WTC11 (cell line): Measurements from ENCODE around the gene GARRE1. TPM values are rescaled to one million over a fixed set of nuclear protein-coding genes. Genes with fewer than 3 reads are reported as not detected.

Source experiments
- ATAC-seq: fragments of 200-7000 bp; cut with Tn5 transposase; 2 replicates; pipeline ENCODE4 v1.10.0; 2021; ENCODE audit warnings: mild to moderate bottlenecking, moderate library complexity
- CTCF ChIA-PET: fragments of 300-600 bp; sonication (Branson Sonifier 250); formaldehyde crosslinking; loops from one replicate; lab custom pipeline; 2021; ENCODE audit warnings: antibody characterized with exemption; lab: Charles Lee
- POLR2A ChIA-PET: fragments of 350-600 bp; sonication (Branson Sonifier 250); formaldehyde crosslinking; loops from one replicate; lab custom pipeline; 2021; ENCODE audit warnings: antibody characterized with exemption; lab: Charles Lee
- DNase-seq: peaks from one replicate; pipeline ENCODE4 v3.0.0; 2021; ENCODE audit warnings: low spot score
- H3K27ac Mint-ChIP-seq: 2 replicates; pipeline ENCODE4 v1.8.0; 2021; ENCODE audit warnings: mixed read lengths
- H3K27me3 Mint-ChIP-seq: 2 replicates; pipeline ENCODE4 v1.8.0; 2021; ENCODE audit warnings: low read depth, mild to moderate bottlenecking, moderate library complexity, mixed read lengths
- H3K36me3 Mint-ChIP-seq: 2 replicates; pipeline ENCODE4 v1.8.0; 2021; ENCODE audit warnings: mixed read lengths
- H3K4me1 Mint-ChIP-seq: 2 replicates; pipeline ENCODE4 v1.8.0; 2022; ENCODE audit warnings: mixed read lengths
- H3K4me3 Mint-ChIP-seq: 2 replicates; pipeline ENCODE4 v1.8.0; 2021; ENCODE audit warnings: mild to moderate bottlenecking, moderate library complexity, mixed read lengths
- H3K9me3 Mint-ChIP-seq: 2 replicates; pipeline ENCODE4 v1.8.0; 2021; ENCODE audit warnings: mixed read lengths
- CREM ChIP-seq: sonication (generic); formaldehyde crosslinking; IDR thresholded peaks from 2 replicates; pipeline ENCODE4 v1.8.1; 2022; ENCODE audit warnings: mild to moderate bottlenecking, missing genetic modification reagents, moderate library complexity
- ELF4 ChIP-seq: sonication (generic); formaldehyde crosslinking; IDR thresholded peaks from 2 replicates; pipeline ENCODE4 v1.8.1; 2022; ENCODE audit warnings: low read depth, mild to moderate bottlenecking, moderate library complexity, missing genetic modification reagents
- FOXP1 ChIP-seq: sonication (generic); formaldehyde crosslinking; IDR thresholded peaks from 2 replicates; pipeline ENCODE4 v1.8.0; 2022; ENCODE audit warnings: missing genetic modification reagents, mild to moderate bottlenecking, moderate library complexity, borderline replicate concordance
- SMAD4 ChIP-seq: sonication (generic); formaldehyde crosslinking; IDR thresholded peaks from 2 replicates; pipeline ENCODE4 v1.8.0; 2022; ENCODE audit warnings: mild to moderate bottlenecking, missing genetic modification reagents
- ZBTB21 ChIP-seq: sonication (generic); formaldehyde crosslinking; IDR thresholded peaks from 2 replicates; pipeline ENCODE4 v1.8.1; 2023; ENCODE audit warnings: mild to moderate bottlenecking, missing genetic modification reagents, borderline replicate concordance
- ZNF219 ChIP-seq: sonication (generic); formaldehyde crosslinking; IDR thresholded peaks from 2 replicates; pipeline ENCODE4 v1.8.0; 2023; ENCODE audit warnings: missing genetic modification reagents, mild to moderate bottlenecking, borderline replicate concordance
- total RNA-seq: library from RNA; stranded (reverse); gene quantifications from 3 replicates; pipeline ENCODE4 v1.2.3, GENCODE V29; 2021
- TF ChIP-seq, protein P1 (sequence below): sonication (generic); formaldehyde crosslinking; IDR thresholded peaks from 2 replicates; pipeline ENCODE4 v1.8.1; 2022; ENCODE audit warnings: low read depth, mild to moderate bottlenecking, moderate library complexity, missing genetic modification reagents, borderline replicate concordance
- TF ChIP-seq, protein P2 (sequence below): sonication (generic); formaldehyde crosslinking; IDR thresholded peaks from 2 replicates; pipeline ENCODE4 v1.8.1; 2023; ENCODE audit warnings: mild to moderate bottlenecking, missing genetic modification reagents, borderline replicate concordance
- TF ChIP-seq, protein P3 (sequence below): sonication (generic); formaldehyde crosslinking; IDR thresholded peaks from 2 replicates; pipeline ENCODE4 v1.8.1; 2023; ENCODE audit warnings: mild to moderate bottlenecking, missing genetic modification reagents, moderate library complexity
- TF ChIP-seq, protein P4 (sequence below): sonication (generic); formaldehyde crosslinking; IDR thresholded peaks from 2 replicates; pipeline ENCODE4 v1.8.0; 2022; ENCODE audit warnings: missing genetic modification reagents
- TF ChIP-seq, protein P5 (sequence below): sonication (generic); formaldehyde crosslinking; IDR thresholded peaks from 2 replicates; pipeline ENCODE4 v1.8.0; 2022; ENCODE audit warnings: mild to moderate bottlenecking, missing genetic modification reagents

Gene GARRE1
- total RNA-seq, 1 experiment from 2014 or later = 16.7 TPM

DNA sequence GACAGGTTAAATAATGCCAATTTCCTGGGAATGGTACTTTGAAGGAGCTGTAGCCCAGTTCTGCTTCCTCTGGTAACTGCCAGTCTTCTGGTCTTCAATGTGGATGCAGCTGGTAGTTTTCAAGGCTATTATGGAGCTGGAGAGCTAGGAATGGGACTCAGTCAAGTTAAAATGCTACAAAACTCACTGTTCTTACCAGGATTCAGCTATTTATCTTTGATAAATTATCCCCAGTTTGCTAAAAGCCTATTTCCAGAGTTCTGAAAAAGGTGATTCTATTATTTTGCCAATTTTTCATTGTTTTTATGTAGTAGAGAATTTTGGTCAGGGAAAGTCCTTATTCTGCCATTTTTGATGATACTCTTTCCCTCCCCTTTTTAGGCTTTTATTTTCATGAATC lies 40.7 kb downstream of the GARRE1 start:
- no peak for ATAC-seq
- TF ChIP-seq ELF4 (no peak), ZNF219 (CRISPR knock-in tag) (no peak), FOXP1 (CRISPR knock-in tag) (no peak), CREM (CRISPR knock-in tag) (no peak)
- TF ChIP-seq, protein P1, sequence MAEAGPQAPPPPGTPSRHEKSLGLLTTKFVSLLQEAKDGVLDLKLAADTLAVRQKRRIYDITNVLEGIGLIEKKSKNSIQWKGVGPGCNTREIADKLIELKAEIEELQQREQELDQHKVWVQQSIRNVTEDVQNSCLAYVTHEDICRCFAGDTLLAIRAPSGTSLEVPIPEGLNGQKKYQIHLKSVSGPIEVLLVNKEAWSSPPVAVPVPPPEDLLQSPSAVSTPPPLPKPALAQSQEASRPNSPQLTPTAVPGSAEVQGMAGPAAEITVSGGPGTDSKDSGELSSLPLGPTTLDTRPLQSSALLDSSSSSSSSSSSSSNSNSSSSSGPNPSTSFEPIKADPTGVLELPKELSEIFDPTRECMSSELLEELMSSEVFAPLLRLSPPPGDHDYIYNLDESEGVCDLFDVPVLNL (CRISPR knock-in tag) = no peak
- TF ChIP-seq, all 79 proteins: peak for 0
- DNase-seq = no peak
- ChIA-PET CTCF (interaction anchor here (0.8 kb wide), 1 partner anchor 54 kb away, joined by 3 read pairs; no protein-coding TSS in a partner anchor), POLR2A (no interaction called here)
- Mint-ChIP-seq H3K9me3 (no peaks in the 10 kb centered on the region), H3K27ac (no peak overlapping the region), H3K4me3 (no peak overlapping the region), H3K27me3 (no peaks in the 10 kb centered on the region), H3K4me1 (no peaks in the 10 kb centered on the region), H3K36me3 (0 out of 2 replicates have a peak, but pooled peaks cover 2% of the 10 kb centered on the region)

DNA sequence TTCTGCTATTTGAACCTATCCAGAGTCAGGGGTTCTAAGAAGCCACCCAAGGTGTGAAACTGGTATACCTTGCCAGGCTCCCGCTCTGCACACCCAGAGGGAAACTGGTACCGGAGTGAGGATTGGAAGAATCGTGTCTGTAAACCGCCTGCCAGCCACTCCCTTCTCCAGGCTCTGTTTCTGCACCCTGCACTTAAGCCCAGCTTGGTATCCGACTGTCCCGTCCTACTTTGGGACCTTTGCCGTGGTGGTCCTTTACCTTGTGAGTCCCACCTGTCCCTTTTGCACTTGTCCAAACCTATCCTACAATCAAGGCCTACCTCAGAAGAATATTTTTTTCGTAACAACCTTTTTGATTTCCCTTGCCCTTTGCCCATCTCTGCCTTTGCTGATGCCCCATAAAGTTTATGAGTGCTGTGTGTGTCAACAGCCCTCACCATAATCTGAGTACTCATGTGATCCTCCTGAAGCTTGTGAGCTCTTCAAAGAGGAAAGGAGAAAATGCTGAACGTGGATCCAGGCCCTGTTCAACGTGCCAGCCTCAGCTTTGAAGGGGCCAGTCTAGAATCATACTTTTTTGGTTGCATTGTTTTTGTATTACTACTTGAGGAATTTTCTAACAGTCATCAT lies 44.7 kb downstream of the GARRE1 start:
- peak overlapping the region; percentile 76; the same call in 1 of the 2 replicates for H3K27ac Mint-ChIP-seq

More for the DNA sequence above, 44.7 kb downstream of the GARRE1 start:
- peaks cover 13% of the 10 kb centered on the region; the same call in 1 of the 2 replicates for H3K36me3 Mint-ChIP-seq
- TF ChIP-seq, protein P2, sequence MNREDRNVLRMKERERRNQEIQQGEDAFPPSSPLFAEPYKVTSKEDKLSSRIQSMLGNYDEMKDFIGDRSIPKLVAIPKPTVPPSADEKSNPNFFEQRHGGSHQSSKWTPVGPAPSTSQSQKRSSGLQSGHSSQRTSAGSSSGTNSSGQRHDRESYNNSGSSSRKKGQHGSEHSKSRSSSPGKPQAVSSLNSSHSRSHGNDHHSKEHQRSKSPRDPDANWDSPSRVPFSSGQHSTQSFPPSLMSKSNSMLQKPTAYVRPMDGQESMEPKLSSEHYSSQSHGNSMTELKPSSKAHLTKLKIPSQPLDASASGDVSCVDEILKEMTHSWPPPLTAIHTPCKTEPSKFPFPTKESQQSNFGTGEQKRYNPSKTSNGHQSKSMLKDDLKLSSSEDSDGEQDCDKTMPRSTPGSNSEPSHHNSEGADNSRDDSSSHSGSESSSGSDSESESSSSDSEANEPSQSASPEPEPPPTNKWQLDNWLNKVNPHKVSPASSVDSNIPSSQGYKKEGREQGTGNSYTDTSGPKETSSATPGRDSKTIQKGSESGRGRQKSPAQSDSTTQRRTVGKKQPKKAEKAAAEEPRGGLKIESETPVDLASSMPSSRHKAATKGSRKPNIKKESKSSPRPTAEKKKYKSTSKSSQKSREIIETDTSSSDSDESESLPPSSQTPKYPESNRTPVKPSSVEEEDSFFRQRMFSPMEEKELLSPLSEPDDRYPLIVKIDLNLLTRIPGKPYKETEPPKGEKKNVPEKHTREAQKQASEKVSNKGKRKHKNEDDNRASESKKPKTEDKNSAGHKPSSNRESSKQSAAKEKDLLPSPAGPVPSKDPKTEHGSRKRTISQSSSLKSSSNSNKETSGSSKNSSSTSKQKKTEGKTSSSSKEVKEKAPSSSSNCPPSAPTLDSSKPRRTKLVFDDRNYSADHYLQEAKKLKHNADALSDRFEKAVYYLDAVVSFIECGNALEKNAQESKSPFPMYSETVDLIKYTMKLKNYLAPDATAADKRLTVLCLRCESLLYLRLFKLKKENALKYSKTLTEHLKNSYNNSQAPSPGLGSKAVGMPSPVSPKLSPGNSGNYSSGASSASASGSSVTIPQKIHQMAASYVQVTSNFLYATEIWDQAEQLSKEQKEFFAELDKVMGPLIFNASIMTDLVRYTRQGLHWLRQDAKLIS (CRISPR knock-in tag) = no peak
- TF ChIP-seq, protein P3, sequence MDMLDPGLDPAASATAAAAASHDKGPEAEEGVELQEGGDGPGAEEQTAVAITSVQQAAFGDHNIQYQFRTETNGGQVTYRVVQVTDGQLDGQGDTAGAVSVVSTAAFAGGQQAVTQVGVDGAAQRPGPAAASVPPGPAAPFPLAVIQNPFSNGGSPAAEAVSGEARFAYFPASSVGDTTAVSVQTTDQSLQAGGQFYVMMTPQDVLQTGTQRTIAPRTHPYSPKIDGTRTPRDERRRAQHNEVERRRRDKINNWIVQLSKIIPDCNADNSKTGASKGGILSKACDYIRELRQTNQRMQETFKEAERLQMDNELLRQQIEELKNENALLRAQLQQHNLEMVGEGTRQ (CRISPR knock-in tag) = no peak
- no peak for TF ChIP-seq ZBTB21 (CRISPR knock-in tag)
- no peak for TF ChIP-seq SMAD4 (CRISPR knock-in tag)
- TF ChIP-seq, protein P4, sequence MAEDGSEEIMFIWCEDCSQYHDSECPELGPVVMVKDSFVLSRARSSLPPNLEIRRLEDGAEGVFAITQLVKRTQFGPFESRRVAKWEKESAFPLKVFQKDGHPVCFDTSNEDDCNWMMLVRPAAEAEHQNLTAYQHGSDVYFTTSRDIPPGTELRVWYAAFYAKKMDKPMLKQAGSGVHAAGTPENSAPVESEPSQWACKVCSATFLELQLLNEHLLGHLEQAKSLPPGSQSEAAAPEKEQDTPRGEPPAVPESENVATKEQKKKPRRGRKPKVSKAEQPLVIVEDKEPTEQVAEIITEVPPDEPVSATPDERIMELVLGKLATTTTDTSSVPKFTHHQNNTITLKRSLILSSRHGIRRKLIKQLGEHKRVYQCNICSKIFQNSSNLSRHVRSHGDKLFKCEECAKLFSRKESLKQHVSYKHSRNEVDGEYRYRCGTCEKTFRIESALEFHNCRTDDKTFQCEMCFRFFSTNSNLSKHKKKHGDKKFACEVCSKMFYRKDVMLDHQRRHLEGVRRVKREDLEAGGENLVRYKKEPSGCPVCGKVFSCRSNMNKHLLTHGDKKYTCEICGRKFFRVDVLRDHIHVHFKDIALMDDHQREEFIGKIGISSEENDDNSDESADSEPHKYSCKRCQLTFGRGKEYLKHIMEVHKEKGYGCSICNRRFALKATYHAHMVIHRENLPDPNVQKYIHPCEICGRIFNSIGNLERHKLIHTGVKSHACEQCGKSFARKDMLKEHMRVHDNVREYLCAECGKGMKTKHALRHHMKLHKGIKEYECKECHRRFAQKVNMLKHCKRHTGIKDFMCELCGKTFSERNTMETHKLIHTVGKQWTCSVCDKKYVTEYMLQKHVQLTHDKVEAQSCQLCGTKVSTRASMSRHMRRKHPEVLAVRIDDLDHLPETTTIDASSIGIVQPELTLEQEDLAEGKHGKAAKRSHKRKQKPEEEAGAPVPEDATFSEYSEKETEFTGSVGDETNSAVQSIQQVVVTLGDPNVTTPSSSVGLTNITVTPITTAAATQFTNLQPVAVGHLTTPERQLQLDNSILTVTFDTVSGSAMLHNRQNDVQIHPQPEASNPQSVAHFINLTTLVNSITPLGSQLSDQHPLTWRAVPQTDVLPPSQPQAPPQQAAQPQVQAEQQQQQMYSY = no peak
- TF ChIP-seq, protein P5, sequence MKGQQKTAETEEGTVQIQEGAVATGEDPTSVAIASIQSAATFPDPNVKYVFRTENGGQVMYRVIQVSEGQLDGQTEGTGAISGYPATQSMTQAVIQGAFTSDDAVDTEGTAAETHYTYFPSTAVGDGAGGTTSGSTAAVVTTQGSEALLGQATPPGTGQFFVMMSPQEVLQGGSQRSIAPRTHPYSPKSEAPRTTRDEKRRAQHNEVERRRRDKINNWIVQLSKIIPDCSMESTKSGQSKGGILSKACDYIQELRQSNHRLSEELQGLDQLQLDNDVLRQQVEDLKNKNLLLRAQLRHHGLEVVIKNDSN (CRISPR knock-in tag) = no peak
- TF ChIP-seq, all 79 proteins: peak for 0
- no peaks in the 10 kb centered on the region for H3K27me3 Mint-ChIP-seq
- ATAC-seq = no peak
- H3K4me3 Mint-ChIP-seq = no peak overlapping the region
- CTCF ChIA-PET = no interaction called here
- no peaks in the 10 kb centered on the region for H3K4me1 Mint-ChIP-seq
- no peaks in the 10 kb centered on the region for H3K9me3 Mint-ChIP-seq
- no peak for DNase-seq
- POLR2A ChIA-PET = no interaction called here
